NCI-H460 (cell line): ENCODE data around the gene BOD1. TPM values are rescaled to one million over a fixed set of nuclear protein-coding genes. Genes with fewer than 3 reads are reported as not detected.
"Not testable (repeated sequence)": the region's sequence is repeated elsewhere in the genome, so short reads cannot be mapped to it uniquely, and the experiment has no call there.

ENCODE experiments used
- DNase-seq: peaks from one replicate; pipeline ENCODE4 v3.0.0-alpha.2; 2016; ENCODE audit warnings: low read depth; ENCODE audit errors: extremely low read depth
- total RNA-seq: library from RNA; depleted of rRNA; stranded (reverse); fragments of >200 nt; shearing (Covaris generic); gene quantifications from 2 replicates; pipeline ENCODE4 v1.2.3, GENCODE V29; 2014

Gene BOD1
- total RNA-seq, 1 experiment from 2014 or later = 118 TPM

GRCh38 chr5:173620784-173621183 lies 4.3 kb upstream of the BOD1 start:
- DNase-seq = no peak

- peak; percentile 70 for DNase-seq
These were observed 2.6 kb upstream of the BOD1 start for GRCh38 chr5:173618927-173619519.

- peak; percentile 63 for DNase-seq
These were observed 420 bp downstream of the BOD1 start for GRCh38 chr5:173615884-173616576.

- no peak for DNase-seq
These were observed 1.9 kb downstream of the BOD1 start for GRCh38 chr5:173614591-173614990.

- DNase-seq = no peak
These were observed 2.9 kb downstream of the BOD1 start for GRCh38 chr5:173613433-173614159.

- no peak for DNase-seq
These were observed 3.5 kb downstream of the BOD1 start for GRCh38 chr5:173612948-173613347.

GRCh38 chr5:173611706-173612105 lies 4.7 kb downstream of the BOD1 start:
- DNase-seq = no peak

- DNase-seq = no peak
These were observed 12.3 kb downstream of the BOD1 start for GRCh38 chr5:173604141-173604540.

- no peak for DNase-seq
These were observed 14.0 kb downstream of the BOD1 start for GRCh38 chr5:173602423-173602822.

- no peak for DNase-seq
These were observed 17.8 kb downstream of the BOD1 start for GRCh38 chr5:173598686-173599085.

GRCh38 chr5:173597304-173597703 lies 19.1 kb downstream of the BOD1 start:
- no peak for DNase-seq

GRCh38 chr5:173595841-173596240 lies 20.6 kb downstream of the BOD1 start:
- no peak for DNase-seq

GRCh38 chr5:173594061-173594460 lies 22.4 kb downstream of the BOD1 start:
- DNase-seq = no peak

- DNase-seq = no peak
These were observed 24.3 kb downstream of the BOD1 start for GRCh38 chr5:173592050-173592669.

GRCh38 chr5:173591056-173591514 lies 25.4 kb downstream of the BOD1 start:
- DNase-seq = no peak

- DNase-seq = no peak
These were observed 25.9 kb downstream of the BOD1 start for GRCh38 chr5:173590436-173591055.

- not testable (repeated sequence) for DNase-seq
These were observed 30.3 kb downstream of the BOD1 start for GRCh38 chr5:173586133-173586532.

GRCh38 chr5:173583346-173583745 lies 33.1 kb downstream of the BOD1 start:
- DNase-seq = no peak

- DNase-seq = no peak
These were observed 34.0 kb downstream of the BOD1 start for GRCh38 chr5:173582216-173583111.
